ENCODE data around the gene PDS5B.

PDS5B gene

DNA sequence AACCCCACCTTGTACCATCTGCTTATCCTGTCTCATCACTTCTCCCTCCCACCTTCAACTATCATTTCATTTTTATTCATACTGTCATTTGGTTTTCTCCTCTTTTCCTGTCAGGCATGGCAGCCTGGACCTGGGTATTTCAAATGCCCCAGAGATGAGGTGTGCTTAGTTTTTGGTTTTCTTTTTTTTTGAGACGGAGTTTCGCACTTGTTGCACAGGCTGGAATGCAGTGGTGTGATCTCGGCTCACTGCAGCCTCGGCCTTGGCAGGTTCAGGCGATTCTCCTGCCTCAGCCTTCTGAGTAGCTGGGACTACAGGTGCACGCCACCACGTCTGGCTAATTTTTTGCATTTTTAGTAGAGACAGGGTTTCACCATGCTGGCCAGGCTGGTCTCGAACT lies 5.8 kb downstream of the PDS5B start:
- no peak for DNase-seq

DNA sequence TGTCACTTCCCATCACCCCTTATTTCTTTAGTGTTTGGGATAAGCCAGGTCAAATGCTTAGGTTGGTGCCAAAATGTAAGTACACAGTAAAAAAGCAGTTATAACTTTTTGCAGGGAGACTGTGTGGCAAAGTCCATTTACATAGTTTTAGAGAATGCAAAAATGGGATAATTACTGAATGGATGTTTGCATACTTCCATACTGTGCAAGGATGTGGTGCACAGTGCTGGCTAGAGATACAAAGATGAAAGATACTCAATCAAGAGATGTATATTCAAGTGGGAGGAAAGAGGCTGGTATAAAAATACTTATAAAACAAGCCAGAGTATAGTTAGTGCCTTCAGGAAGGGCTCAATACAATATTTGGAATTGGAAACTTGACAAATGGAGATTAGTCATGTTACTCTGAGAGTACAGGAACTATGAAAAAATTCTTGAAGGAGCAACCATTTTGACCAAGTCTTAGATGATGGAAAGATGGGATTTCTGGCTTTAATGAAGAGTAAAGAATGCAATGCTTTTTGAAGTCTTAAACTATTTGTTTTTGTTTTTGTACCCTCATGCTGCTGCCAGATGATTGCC lies 8.0 kb downstream of the PDS5B start:
- DNase-seq = no peak

DNA sequence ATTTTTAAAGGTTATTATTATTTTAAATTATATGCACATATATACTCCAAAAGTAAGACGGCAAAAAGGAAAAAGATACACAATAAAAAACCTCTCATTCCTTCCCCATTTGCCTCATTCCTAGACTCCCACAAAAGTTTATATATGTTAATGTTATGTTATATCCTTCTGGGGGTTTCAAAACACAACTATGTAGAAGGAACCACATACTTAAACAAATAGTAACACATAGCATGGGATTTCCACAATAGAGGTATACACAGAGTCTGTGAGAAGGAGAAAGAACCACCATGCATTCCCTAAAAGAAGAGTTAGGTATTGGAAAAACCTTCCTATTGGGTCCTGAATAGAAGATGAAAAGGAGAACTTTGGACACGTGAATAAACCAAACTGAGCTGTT lies 9.1 kb downstream of the PDS5B start:
- no peak for DNase-seq

DNA sequence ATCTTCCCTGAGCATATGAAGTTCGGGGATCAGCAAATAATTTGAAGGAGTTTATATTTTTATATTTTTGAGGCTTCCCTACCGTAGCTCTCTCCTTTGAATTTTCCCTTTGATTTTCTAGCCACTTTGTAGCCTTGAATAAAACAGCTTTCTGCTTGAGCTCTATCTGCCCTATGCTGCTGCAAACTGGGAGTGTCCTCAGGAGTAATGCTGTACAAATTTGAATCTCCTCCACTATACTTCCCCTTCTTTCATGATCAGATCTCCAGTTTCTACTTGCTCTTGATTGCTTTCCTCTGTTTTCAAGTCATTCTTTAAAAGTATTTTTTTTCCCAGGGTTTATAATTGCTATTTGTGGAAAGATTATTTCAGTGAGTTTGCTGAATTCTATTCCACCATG lies 14.6 kb downstream of the PDS5B start:
- no peak for DNase-seq

DNA sequence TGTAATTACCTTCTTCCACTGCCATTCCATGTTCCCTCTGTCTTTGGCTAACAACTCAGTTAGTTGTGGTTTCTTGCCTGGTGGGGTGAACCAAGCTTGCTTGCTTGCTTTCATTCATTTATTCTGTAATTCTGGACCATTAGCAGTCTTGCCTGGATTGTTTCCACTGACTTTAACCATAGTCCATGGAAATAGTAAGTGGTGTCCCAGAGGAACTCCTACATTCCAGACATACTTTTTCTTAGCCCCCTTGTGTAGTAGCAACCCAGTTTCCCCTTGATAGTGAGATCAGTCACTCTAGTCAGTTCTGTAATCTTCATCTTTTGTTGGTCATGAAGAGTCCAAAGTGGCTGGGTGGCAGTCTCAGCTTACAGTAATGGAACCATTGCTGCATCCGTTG lies 23.2 kb downstream of the PDS5B start:
- no peak for DNase-seq

DNA sequence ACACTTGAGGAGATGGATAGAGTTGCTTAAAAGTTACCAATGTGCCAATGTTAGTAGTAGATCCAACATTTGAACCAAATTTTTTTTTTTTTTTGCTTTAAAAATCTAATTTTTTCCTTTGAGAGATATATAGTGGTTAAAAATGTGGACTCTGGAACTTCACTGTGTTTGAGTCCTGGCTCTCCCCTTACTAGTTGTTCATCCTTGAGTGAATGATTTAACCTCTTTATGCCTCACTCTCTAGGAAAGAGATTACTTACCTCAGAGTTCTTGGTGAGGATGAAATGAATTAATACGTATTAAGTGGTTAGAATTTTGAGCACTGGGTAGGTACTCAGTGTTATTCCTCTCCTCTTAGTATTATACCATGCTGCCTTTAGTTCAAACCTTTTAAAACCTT lies 24.3 kb downstream of the PDS5B start:
- no peak for DNase-seq

DNA sequence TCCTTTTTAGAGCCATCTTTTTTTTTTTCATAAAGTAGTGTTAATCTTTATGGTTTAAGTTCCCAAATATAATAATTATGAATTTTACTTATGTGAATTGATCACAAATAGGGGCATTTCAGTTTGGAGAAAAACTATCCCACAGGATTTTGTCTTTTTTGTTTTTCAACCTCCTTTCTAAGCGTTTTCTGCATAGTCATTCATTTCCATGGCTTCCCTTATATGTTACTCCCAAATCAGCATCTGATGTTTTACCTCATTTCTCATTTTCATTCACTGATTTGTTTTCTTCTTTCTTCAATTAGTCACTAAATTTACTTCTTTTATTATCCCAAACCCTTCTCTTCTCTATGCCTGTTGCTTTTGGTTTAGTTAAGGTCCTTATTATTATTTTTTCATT lies 24.7 kb downstream of the PDS5B start:
- no peak for DNase-seq

DNA sequence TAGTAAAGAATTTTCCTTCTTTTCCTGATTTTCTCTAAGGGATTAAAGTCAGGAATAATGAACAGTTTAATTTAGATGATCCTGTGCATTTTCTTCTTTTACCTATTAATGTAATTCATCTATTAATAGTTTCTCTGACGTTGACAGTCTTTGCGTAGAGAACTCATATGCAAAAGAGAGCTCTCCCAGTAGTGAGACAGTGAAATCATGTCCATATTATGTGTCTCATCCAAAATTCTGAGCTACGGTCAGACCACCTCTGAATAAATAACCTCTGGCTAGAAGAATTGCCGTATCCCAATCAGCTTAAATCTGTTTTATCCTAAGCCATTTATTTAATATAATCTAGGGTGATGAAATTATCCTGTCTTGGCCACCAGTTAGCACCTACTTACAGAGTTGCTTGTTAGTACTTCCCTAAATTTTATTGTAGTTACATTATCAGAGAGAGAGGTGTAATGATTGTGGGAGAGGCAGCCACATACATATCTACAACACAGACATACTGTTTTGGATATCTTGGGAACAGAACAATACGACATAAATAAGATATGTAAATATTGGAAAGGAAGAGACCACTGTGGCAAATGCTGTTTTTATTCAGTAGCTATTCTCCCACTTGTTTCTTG lies 30.7 kb downstream of the PDS5B start:
- DNase-seq = no peak

DNA sequence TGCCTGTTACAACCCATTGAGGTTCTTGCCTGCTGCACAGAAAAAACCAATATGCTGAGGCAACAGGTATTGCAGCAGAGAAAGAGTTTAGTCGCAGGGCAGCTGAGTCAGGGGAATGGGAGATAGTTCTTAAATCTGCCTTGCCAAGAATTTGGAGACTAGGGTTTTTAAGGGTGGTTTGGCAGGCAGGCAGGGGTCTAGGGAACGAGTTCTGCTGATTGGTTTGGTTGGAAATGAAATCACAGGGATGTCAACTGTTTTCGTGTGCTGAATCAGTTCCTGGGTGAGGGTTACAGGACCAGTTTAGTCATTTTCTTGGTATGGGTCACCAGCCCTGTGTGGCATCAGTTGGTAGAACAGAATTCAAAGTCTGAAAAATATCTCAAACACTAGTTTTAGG lies 36.6 kb downstream of the PDS5B start:
- DNase-seq = no peak

DNA sequence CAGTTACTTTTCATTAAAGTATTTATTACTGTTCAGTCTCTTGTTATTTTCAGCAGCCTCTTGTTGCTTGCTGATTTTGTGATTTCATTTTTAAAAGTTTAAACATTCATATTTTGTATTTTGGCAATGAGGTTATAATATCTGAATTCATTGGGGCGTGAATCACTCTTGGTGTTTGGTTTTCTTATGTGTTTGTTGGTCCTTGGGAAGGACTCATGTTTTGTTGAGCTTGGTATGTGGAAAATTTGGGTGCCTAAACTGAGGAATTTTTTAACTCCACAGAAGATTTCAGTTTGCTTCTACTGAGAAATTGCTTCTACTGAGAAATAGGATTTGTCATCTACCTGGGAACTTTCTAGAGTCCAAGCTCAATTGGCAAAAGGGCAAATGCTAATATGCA lies 38.2 kb downstream of the PDS5B start:
- no peak for DNase-seq

DNA sequence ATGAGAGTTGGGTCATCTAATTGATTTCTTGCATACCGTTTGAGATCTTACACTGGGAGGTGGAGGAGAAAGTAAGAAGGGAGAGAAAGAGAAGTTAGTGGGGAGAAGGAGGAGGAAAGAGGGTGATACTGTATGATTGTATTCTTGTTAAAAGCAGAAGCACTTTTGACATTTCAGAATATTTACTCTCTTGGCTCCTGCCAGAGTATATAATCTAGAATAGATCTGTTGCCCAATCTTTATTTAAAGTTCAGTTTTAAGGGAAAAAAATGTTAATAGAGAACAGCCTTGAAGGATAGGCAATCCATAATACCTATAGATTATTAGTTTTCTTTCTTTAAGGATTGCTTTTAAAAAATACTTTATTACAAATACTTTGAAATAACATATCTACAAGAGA lies 41.5 kb downstream of the PDS5B start:
- DNase-seq = no peak

DNA sequence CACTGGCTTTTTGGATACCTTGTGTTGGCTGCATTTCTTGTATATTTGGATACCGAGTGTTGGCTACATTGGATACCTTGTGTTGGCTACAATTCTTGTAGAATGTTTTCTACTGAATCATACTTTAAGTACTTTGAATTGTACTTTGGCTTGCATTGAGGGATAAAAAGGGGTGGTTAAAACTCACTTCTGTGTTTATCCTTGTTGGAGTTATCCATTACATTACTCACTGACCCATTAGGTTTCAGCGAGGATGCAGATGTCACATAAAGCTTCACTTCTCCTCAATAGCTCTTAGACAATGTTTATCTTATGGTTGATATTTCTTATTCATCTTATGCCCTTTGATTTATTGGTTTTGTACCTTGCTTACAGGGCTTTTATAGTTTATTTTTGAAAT lies 43.1 kb downstream of the PDS5B start:
- DNase-seq = no peak

DNA sequence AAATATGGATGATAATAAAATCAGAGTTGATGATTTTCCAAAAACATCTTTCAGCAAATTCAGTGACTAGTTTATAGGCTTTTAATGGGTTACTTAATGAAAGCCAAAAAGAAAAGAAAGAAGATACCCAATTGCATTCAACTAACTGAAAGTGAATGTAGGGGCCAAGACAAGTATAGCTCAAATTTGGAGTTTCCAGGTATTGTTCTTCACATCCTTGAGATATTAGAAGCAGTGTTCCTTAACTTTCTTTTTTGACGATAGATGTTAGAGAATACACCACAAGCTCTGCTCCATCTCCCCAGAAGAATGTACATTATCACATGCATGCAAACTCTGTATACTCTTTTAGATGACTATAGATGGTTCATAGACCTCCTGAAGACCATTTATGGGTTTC lies 43.6 kb downstream of the PDS5B start:
- DNase-seq = no peak

DNA sequence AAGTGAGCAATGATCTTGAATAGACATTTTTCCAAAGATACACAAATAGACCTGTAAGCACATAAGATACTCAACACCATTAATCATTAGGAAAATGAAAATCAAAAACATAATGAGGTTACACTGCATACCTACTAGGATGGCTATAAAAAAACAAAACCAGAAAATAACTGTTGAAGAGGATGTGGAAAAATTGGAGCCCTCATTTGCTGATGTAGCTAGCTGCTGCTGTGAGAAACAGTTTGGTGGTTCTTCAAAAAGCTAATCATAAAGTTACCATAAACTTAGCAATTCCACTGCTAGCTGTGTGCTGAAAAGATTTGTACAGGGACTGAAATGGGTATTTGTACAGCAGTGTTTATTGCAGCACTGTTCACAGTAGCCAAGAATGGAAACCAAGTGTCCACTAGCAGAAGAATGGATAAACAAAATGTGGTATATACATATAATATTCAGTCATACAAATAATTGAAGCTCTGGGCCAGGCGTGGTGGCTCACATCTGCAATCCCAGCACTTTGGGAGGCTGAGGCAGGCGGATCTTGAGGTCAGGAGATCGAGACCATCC lies 46.2 kb downstream of the PDS5B start:
- no peak for DNase-seq

DNA sequence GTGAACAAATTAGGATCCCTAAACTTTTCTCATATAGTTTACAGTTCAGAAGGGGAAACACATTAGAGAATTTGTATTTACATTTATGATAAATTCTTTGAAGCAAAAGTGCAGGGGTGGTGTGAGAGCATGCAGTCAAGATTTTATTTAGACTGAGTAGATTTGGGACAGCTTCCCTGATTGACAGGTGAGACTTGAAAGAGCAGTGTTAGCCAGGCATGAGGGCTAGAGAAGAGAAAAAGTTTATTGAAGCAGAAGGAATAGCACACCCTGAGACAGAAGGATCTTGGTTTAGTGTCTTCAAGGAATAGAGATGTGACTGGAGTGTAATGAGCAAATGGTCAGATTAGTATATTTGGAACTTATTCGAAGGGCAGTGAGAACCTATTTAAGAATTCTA lies 50.5 kb downstream of the PDS5B start:
- DNase-seq = no peak

DNA sequence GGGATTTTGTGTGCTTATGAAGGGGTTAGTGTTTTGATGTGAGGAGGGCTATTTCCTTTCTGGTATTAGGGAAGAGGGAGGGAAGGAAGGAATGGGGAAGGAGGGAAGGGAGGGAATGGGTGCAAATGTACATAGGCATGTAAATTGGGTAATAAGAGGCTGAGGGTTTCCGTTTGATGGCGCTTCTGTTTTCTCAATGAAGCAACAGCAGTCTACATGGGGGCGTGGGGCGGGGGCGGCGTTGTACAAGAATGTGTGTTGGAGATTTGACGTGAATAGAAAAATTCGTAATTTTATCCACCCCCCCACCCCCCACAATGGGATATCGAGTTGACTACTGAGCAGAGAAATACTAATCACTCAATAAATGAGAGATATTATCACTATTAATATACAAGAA lies 52.5 kb downstream of the PDS5B start:
- DNase-seq = no peak

DNA sequence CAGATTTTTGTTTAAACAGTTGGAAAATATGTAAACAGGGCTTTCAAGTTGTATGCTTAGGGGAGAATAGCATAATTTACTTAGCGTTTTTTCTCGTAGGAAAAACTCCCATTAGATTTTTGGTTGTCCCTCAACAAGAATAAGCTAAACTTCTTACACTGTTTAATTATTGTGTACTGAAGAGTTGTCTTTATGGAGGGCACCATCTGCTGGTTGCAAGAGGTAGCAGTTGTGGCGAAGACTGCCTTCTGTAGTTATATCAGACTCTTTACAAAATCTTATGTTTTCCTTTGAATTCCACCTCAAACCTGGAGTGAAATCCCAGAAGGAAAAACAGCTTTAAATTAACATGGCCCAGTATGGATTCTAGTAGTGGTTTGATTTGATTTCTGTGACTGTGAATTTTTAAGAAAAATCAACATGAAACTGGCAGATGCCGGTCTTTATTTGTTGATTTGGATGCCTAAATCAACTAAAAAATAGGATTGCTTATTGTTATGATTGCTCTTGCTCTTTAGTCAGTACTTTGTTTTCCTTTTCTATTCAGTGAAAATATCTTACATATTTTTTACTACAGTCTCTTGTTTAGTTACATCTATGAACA lies 53.4 kb downstream of the PDS5B start:
- peak in 1 of 4 experiments; percentile 15 for DNase-seq

DNA sequence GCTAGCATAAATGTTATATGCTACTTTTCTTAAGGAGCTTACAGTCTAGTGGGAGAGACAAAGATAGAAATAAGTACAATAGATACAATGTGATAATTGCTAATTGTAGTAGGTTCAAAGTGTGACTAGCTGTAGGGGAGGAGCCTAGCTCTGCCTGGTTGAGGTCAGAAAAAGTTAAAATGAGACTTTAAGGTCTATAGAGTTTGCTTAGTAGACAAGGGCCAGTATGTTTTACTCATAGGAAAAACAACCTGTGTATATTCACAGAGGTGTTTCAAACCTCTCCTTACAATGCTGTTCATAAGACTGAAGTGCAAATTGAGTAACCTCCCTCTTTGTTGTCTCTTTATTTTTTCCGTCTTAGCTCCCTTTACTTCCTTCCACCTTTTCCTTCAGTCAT lies 56.1 kb downstream of the PDS5B start:
- DNase-seq = no peak

DNA sequence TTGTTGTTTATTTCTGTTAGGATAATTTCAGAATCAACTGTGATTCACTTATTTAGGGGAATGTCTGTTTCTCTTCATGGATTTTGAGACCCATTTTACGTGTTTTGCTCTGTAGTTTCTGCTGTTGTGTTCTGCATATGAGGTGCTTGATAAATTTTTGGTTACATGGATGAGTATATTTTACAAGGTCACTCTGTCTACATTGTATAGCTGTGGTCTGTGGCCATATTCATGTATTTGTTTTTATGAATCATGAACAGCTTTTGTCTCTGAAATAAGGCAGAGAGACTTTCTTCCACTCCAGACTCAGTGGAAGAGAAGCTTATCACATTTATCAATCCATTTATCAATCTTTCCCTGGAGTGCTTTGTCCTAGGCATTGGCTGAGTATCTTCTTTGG lies 56.6 kb downstream of the PDS5B start:
- DNase-seq = no peak

DNA sequence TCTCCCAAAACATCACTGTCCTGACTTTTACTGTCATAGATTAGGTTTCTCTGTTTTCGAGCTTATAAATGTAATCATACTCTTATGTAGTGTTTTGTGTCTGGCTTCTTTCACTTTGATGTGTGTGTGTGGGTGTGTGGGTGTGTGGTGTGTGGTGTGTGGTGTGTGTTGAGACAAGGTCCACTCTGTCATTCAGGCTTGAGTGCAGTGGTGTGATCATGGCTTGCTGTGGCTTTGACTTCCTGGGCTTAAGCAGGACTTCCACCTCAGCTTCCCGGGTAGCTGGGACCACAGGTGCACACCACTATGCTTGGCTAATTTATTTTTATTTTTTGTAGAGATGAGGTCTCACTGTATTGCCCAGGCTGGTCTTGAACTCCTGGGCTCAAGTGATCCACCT lies 59.6 kb downstream of the PDS5B start:
- DNase-seq = no peak

DNA sequence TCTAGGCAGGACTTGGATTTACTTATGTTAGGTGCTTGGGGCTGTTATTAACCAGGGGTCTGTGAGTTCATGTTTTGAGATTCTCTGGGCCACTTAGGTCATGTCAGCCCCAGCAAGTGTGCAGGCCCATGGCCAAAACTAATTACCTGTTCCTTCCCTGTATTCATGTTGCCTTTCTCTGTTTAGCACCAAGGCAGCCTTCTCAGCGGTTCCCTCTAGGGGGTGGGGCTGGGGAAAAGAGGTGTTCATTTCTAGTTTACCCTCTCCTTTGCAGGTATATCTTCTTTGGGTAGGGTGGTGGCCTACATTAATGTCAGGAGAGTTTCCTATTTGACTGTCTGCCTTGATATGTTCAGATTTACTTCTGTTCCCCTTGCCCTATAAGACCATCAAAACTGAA lies 61.7 kb downstream of the PDS5B start:
- DNase-seq = no peak

DNA sequence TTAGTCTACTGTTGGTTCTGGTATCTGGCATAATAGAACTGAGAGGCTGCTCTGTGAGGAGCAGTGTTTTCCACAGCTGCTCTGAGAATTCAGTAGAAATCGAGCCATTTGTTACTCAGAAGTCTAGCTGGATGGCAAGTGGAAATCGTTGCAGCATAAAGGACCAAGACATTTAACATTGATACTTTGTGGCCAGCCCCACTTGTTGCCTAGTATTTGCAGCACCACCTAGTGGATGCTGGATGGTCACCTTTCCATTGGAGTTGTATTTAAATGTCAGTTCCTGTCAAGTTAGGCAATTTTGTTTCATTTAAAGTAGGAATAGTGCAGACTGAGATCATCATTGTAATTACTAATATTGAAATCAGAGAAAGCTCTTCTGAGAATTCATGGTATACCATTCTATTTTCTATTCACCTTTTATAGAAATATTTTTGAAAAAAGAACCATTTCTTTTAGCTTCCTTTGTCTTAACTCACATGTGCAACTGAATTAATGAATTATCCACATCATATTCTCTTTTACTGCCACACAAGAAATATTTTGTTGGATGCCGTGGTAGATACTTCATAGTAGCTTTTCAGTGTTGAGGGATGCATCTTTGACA lies 64.6 kb downstream of the PDS5B start:
- peak in 2 of 4 experiments; percentile 9 to 24 for DNase-seq

DNA sequence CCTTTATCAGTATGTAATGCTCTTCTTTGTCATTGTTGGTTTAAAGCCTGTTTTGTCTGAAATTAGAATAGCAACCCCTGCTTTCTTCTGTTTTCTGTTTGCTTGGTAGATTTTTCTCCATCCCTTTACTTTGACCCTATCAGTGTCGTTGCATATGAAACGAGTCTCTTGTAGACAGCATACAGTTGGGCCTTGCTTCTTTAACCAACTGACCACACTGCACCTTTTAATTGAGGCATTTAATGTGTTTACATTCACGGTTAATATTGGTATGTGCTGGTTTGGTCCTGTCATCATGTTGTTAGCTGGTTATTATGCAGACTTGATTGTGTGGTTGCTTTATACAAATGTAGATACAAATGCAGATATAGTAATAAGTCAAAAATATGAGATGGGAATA lies 71.1 kb downstream of the PDS5B start:
- no peak for DNase-seq

DNA sequence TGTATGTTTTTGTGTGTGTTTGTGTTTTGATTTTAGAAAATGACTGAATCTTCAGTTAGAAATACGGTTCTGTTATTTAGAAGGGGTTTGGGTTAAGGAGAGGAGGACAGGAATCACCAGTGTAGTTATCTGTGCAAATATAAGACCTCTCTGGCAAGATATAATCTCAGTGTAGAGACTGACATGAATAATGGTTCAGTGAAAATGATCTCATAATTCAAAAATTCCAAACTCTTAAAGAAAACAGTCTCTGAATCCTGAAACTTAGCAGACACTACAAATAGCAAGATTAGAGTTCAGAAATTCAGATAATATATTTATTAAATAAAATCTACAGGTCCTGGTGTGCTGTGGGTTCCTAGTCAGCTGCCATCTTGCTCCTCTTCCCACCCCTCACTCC lies 73.5 kb downstream of the PDS5B start:
- DNase-seq = no peak

All from activated naive CD4-positive, alpha-beta T cell (primary cell).